Middle frontal gyrus (tissue), 1 donor: ENCODE measurements around the gene KBTBD3.
"Not testable (repeated sequence)": the region's sequence is repeated elsewhere in the genome, so short reads cannot be mapped to it uniquely, and the experiment has no call there.

Experiments used
- DNase-seq: peaks from one replicate; pipeline ENCODE4 v3.0.0-alpha.2; 2015; ENCODE audit warnings: low spot score; ENCODE audit errors: extremely low spot score

The KBTBD3 gene

DNA sequence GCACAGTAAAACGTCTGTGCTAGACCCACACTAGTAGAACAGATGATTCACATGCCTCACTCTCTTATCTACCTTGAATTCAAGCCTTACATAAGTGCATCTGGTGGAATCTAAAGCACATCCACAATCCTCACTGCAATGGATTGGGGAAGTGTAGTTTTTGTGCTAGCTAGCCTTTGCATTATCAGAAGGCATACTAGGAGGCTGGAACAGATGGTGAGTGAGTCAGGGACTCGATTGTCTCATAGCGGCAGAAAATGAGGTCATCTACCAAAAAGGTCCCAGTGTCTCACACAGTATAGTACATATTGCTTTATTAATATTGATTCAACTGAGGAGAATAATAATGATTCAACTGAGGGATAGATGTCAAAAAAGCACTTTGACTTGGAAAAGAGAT lies 64.4 kb downstream of the KBTBD3 start:
- no peak for DNase-seq

DNA sequence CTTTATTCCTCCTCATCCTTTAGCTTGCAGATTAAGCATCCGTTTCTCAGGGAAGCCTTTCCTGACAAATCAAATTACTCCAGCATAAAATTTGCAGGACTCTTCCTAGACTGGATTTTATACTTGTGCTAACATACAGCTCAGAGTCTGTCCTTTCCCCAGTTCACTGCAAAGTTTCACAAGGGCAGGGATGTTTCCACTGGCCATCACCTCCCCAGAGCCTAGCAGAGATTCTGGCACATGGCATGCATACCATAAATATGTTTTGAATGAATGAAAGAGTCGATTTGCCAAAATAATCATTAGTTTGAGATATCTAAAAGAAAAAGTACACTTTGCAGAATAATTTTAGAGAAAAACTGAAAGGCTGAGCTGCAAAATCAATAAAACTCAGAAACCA lies 65.7 kb downstream of the KBTBD3 start:
- DNase-seq, result no peak

DNA sequence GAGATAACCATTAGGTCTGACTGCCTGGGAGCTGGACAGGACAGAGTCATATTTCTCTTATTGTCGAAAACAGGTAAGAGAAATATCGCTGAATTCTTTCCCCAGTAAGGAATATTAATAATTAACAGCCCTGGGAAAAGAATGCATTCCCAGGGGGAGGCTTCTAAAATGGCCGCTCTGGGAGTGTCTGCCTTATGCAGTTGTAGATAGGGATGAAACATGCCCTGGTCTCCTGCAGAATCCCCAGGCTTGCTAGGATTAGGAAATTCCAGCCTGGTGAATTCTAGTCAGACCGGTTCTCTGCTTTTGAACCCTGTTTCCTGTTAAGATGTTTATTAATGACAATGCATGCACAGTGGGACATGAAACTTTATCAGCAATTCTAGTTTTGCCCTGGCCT lies 74.1 kb downstream of the KBTBD3 start:
- DNase-seq, result not testable (repeated sequence)

DNA sequence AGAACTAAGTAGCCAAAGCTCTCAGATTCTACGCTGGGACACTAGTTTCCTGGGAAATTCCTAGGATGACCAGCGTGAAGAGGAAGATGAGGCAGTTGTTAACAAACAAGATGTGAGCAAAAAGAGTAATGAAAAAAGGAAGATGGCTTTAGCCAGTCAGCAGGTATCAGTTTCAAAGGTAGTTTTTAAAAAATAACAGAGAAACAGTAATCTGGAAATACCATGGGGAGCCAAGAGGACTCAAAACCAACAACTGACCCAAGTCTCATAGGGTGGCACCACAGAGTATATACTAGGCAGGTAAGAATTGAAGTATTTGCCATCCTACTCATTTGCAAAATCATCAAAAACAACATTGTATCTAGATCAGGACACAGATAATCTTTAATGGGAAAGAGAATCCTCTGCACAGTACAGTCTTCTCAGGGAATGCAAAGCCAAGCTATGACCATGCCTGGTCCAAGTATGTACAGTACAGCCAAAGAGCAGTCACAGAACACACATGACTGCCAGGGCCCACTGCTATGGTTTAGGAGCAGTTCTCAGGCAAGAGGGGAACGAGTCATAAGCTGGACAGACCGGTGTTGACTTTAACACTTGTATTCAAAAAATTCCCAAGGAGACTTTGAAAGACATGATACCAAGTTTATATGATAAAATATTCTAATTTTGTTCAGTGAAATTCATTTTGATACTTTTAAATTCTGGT lies 75.7 kb downstream of the KBTBD3 start:
- no peak for DNase-seq
